Omental fat pad (tissue), 4 donors: ENCODE results near the gene NFATC2IP. TPM values are rescaled to one million over a fixed set of nuclear protein-coding genes. Genes with fewer than 3 reads are reported as not detected.

ENCODE experiments used
- ATAC-seq: fragments of 150-250 bp; one replicate; pipeline ENCODE4 v1.9.1; 2016; ENCODE audit warnings: mild to moderate bottlenecking, moderate library complexity; ENCODE audit not compliant: low FRiP score
- DNase-seq: peaks from one replicate; pipeline ENCODE4 v3.0.0-alpha.2; 2019; ENCODE audit warnings: low spot score
- CTCF ChIP-seq, 3 donors: fragments of 450-650 bp; IDR thresholded peaks; one replicate each; pipeline ENCODE4 v1.5.1; 2016 to 2017; ENCODE audit warnings: antibody characterized with exemption in 3 of 3, mild to moderate bottlenecking in 3 of 3, moderate library complexity in 2 of 3
- total RNA-seq, 4 donors: library from RNA; depleted of rRNA; stranded (reverse); fragments of >200 nt; gene quantifications; one replicate each; pipeline ENCODE4 v1.1.0, GENCODE V29; 2016

Gene NFATC2IP
- total RNA-seq: 10 to 100 TPM; 22.1 to 33.4 (median 29.3) TPM

DNA sequence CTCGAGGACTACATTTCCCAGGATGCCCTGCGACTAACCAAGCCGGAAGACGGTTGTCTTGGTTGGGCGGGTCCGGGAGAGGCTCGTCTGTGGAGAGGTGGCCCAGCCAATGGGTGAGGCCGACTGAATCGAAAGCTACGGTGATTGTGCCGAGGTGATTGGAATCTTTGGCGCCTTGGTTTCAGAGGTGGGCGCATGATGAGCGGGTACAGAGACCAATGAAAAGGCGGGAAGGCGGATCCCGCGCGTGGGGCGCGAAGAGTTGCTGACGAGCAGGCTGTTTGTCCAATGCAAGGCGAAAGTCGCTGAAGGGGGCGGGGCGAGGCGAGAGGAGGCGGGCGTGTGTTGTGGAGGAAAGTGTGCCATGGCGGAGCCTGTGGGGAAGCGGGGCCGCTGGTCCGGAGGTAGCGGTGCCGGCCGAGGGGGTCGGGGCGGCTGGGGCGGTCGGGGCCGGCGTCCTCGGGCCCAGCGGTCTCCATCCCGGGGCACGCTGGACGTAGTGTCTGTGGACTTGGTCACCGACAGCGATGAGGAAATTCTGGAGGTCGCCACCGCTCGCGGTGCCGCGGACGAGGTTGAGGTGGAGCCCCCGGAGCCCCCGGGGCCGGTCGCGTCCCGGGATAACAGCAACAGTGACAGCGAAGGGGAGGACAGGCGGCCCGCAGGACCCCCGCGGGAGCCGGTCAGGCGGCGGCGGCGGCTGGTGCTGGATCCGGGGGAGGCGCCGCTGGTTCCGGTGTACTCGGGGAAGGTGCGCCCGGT, at the start of gene NFATC2IP:
Gene NFATC2IP (plus strand): TSS at position 290 of the 762 bp plus-strand sequence. CDS start 75 bp downstream, at position 365.
- no peak for TF ChIP-seq CTCF (IDR thresholded peaks at IDR 0.05)
- ATAC-seq (peak; percentile 99), DNase-seq (peak; percentile 96)

DNA sequence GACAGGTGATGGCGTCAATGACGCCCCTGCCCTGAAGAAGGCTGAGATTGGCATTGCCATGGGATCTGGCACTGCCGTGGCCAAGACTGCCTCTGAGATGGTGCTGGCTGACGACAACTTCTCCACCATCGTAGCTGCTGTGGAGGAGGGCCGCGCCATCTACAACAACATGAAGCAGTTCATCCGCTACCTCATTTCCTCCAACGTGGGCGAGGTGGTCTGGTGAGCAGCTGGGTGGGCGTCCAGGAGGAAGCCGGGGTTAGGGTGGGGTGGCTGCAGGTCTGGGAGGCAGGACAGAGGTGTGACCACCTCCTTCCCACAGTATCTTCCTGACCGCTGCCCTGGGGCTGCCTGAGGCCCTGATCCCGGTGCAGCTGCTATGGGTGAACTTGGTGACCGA, 48.9 kb upstream of the NFATC2IP start:
- ATAC-seq (no peak), DNase-seq (no peak)
- TF ChIP-seq CTCF (IDR thresholded peaks at IDR 0.05): no peak

GRCh38 chr16:28902909-28903308, 47.8 kb upstream of the NFATC2IP start:
- no peak for TF ChIP-seq CTCF (IDR thresholded peaks at IDR 0.05)
- DNase-seq (no peak), ATAC-seq (no peak)

DNA sequence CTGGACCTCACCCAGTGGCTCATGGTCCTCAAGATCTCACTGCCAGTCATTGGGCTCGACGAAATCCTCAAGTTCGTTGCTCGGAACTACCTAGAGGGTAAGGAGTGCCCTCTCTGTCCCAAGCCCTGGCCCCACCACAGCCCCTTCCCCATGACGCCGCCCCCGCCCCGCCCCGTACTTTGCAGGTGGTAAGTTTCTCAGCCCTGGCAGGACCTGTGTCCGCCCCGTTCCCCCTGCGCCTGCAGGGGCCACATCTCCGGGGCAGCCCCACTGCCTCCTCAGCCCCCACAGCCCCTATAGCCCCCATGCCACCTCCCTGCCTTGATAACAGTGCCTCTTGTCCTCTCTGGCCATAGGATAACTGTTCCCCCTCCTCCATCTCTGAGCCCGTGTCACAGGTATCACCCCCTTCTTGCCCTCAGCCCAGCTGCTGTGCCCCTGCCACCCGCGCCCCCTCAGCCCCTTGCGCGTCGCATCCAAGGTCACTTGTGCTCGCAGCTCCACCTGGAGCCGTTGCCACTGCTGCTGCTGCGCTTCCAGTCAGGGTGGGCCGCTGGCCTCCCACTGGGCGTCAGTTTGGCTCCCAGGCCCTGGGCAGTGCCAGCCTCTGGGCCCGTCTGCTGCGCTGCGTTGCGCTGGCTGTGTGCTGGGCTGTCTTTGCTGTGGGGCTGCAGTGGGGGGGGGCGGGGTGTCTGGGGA, 47.2 kb upstream of the NFATC2IP start:
- DNase-seq (no peak), ATAC-seq (no peak)
- no peak for TF ChIP-seq CTCF (IDR thresholded peaks at IDR 0.05)

GRCh38 chr16:28904363-28904762, 46.4 kb upstream of the NFATC2IP start:
- DNase-seq (no peak), ATAC-seq (no peak)
- TF ChIP-seq CTCF (IDR thresholded peaks at IDR 0.05): no peak

GRCh38 chr16:28904828-28905227, 45.9 kb upstream of the NFATC2IP start:
- no peak for TF ChIP-seq CTCF (IDR thresholded peaks at IDR 0.05)
- no peak for ATAC-seq
- DNase-seq: no peak
